SU-DHL-6 (cell line): ENCODE data around the gene CEP128.

Source experiments
- H2AFZ ChIP-seq: fragments of 200-600 bp; sonication (generic); 2 replicates; pipeline ENCODE4 v1.6.1; 2014; ENCODE audit warnings: low read depth, mild to moderate bottlenecking, moderate library complexity, mixed read lengths, antibody characterized with exemption, low read length; ENCODE audit not compliant: severe bottlenecking
- H3F3A ChIP-seq: fragments of 200-600 bp; shearing (Covaris generic); 2 replicates; pipeline ENCODE4 v1.6.0; 2016; ENCODE audit warnings: antibody characterized with exemption, mild to moderate bottlenecking; ENCODE audit not compliant: insufficient read depth
- H3K27ac ChIP-seq: fragments of 200-600 bp; sonication (generic); 2 replicates; pipeline ENCODE4 v1.5.1; 2016; ENCODE audit warnings: low read depth, mild to moderate bottlenecking, low read length, moderate library complexity, mixed read lengths
- H3K27me3 ChIP-seq: fragments of 200-600 bp; sonication (generic), shearing (Covaris generic); 2 replicates; pipeline ENCODE4 v1.6.0; 2014; ENCODE audit warnings: mild to moderate bottlenecking, low read length
- H3K36me3 ChIP-seq: fragments of 200-600 bp; sonication (generic); 2 replicates; pipeline ENCODE4 v1.6.1; 2014; ENCODE audit warnings: mild to moderate bottlenecking, low read length, mixed read lengths
- H3K4me2 ChIP-seq: fragments of 300-600, 200-600 bp; shearing (Covaris generic), sonication (generic); 2 replicates; pipeline ENCODE4 v1.6.0; 2014; ENCODE audit warnings: low read length, low read depth, mild to moderate bottlenecking; ENCODE audit not compliant: poor library complexity, severe bottlenecking
- H3K4me3 ChIP-seq: fragments of 200-600 bp; sonication (generic); 2 replicates; pipeline ENCODE4 v1.5.1; 2014; ENCODE audit warnings: antibody characterized with exemption, low read length, mild to moderate bottlenecking, mixed read lengths; ENCODE audit not compliant: insufficient read depth, poor library complexity, severe bottlenecking
- H3K79me2 ChIP-seq: fragments of 200-600 bp; sonication (generic); 2 replicates; pipeline ENCODE4 v1.6.1; 2014; ENCODE audit warnings: mild to moderate bottlenecking, low read length, moderate library complexity; ENCODE audit not compliant: insufficient read depth
- H3K9ac ChIP-seq: fragments of 200-600 bp; sonication (generic); 2 replicates; pipeline ENCODE4 v1.7.0; 2014; ENCODE audit warnings: mild to moderate bottlenecking, low read length
- H3K9me2 ChIP-seq: fragments of 200-600 bp; sonication (generic); replicated peaks from 2 replicates; pipeline ENCODE4 v1.6.1; 2014; ENCODE audit warnings: low read length; ENCODE audit not compliant: insufficient read depth
- H3K9me3 ChIP-seq: fragments of 200-600 bp; sonication (generic); 2 replicates; pipeline ENCODE4 v1.6.1; 2014; ENCODE audit warnings: low read length, mixed read lengths; ENCODE audit not compliant: insufficient read depth
- H4K20me1 ChIP-seq: fragments of 200-600 bp; sonication (generic); 2 replicates; pipeline ENCODE4 v1.6.1; 2014; ENCODE audit warnings: low read depth, mild to moderate bottlenecking, antibody characterized with exemption, low read length, moderate library complexity, mixed read lengths
- EZH2phosphoT487 ChIP-seq: fragments of 200-600 bp; sonication (generic), shearing (Covaris generic); conservative IDR thresholded peaks from 2 replicates; pipeline ENCODE4 v1.6.1; 2018; ENCODE audit warnings: mild to moderate bottlenecking, antibody characterized with exemption, low read length, moderate library complexity, mixed read lengths
- TF ChIP-seq, protein P1 (sequence below): fragments of 200-600 bp; sonication (generic); IDR thresholded peaks from one replicate; pipeline ENCODE4 v1.5.1; 2017; ENCODE audit warnings: antibody characterized with exemption, mild to moderate bottlenecking, low read length, moderate library complexity; ENCODE audit not compliant: insufficient read depth, poor library complexity, severe bottlenecking

Gene CEP128

DNA sequence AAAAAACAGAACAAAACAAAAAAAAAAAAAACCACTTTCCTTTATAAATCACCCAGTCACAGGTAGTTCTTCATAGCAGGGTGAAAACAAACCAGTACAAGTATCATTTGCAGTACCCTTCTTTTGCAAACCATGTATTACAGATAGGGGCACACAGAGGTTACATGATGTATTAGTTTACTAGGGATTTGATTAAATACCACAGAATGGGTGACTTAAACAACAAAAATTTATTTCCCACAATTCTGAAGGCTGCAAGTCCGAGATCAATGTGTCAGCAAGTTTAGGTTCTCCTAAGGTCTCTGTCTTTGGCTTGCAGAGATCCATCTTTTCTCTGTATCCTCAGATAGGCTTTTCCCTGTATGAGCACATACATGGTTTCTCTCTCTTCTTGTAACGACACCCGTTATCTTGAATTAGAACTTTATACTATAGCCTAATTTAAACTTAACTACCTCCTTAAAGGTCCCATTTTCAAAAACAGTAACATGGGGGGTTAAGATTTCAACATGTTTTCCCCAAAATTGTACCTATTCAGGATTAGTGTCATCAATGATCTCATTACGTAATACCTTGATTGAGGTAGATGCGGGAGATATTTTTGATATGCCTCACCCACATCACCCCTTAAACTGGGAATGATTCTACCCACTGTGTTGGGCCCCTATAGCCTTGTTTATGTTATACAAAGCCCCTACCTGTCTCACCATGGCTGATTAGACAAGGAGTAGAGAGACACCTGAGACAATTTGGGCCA, 3.5 kb upstream of the CEP128 start:
- H4K20me1 ChIP-seq: no peaks in the 10 kb centered on the region
- no peak overlapping the region for H3K4me2 ChIP-seq
- no peak overlapping the region for H3K4me3 ChIP-seq
- H3K9ac ChIP-seq: no peak overlapping the region
- no peaks in the 10 kb centered on the region for H3K27me3 ChIP-seq
- H3K9me2 ChIP-seq: no peaks in the 10 kb centered on the region
- H3F3A ChIP-seq: no peaks in the 10 kb centered on the region
- H3K27ac ChIP-seq: no peak overlapping the region
- peaks cover 7% of the 10 kb centered on the region; the same call in 1 of the 2 replicates for H3K79me2 ChIP-seq
- no peaks in the 10 kb centered on the region for H3K9me3 ChIP-seq
- H3K36me3 ChIP-seq: no peaks in the 10 kb centered on the region
- TF ChIP-seq, protein P1, sequence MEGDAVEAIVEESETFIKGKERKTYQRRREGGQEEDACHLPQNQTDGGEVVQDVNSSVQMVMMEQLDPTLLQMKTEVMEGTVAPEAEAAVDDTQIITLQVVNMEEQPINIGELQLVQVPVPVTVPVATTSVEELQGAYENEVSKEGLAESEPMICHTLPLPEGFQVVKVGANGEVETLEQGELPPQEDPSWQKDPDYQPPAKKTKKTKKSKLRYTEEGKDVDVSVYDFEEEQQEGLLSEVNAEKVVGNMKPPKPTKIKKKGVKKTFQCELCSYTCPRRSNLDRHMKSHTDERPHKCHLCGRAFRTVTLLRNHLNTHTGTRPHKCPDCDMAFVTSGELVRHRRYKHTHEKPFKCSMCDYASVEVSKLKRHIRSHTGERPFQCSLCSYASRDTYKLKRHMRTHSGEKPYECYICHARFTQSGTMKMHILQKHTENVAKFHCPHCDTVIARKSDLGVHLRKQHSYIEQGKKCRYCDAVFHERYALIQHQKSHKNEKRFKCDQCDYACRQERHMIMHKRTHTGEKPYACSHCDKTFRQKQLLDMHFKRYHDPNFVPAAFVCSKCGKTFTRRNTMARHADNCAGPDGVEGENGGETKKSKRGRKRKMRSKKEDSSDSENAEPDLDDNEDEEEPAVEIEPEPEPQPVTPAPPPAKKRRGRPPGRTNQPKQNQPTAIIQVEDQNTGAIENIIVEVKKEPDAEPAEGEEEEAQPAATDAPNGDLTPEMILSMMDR: no peak
- no peak for TF ChIP-seq EZH2phosphoT487
- no peak overlapping the region for H2AFZ ChIP-seq

DNA sequence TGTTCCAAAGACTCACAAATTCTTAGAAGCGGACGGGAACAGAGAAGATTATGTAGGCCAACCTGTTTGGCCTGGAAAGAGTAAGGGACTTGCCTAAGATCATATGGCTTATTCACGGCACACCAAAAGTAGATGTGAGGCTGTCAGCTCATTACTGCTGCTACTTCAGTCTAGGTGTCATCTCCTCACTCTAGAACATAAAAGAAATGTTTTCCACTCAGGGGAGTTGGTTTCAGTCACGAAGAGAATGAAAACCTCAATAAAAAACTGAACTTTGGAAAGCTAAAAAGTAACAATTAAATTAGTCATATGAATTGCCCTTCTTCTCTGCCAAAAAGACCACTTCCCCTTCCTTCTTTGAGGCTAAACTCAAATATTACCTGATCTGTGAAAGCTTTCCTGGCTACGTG, 658 bp upstream of the CEP128 start:
- peak overlapping the region; percentile 91 for H2AFZ ChIP-seq
- no peaks in the 10 kb centered on the region for H3K36me3 ChIP-seq
- peak overlapping the region; percentile 69 for H3K9ac ChIP-seq
- 0 out of 2 replicates have a peak overlapping the region, but pooled peaks have one; percentile 8 for H3K27ac ChIP-seq
- H3K4me2 ChIP-seq: peak overlapping the region; percentile 64
- H3F3A ChIP-seq: no peaks in the 10 kb centered on the region
- no peak for TF ChIP-seq EZH2phosphoT487
- TF ChIP-seq, protein P1: no peak
- no peaks in the 10 kb centered on the region for H3K27me3 ChIP-seq
- peak overlapping the region; percentile 82 for H3K4me3 ChIP-seq
- H3K79me2 ChIP-seq: peaks cover 12% of the 10 kb centered on the region; the same call in 1 of the 2 replicates
- H4K20me1 ChIP-seq: no peaks in the 10 kb centered on the region
- H3K9me2 ChIP-seq: no peaks in the 10 kb centered on the region
- H3K9me3 ChIP-seq: no peaks in the 10 kb centered on the region

GRCh38 chr14:80940146-80940545, 1.4 kb downstream of the CEP128 start:
- no peaks in the 10 kb centered on the region for H3K36me3 ChIP-seq
- H3K79me2 ChIP-seq: peaks cover 12% of the 10 kb centered on the region; the same call in 1 of the 2 replicates
- H3K9me3 ChIP-seq: no peaks in the 10 kb centered on the region
- H2AFZ ChIP-seq: no peak overlapping the region
- TF ChIP-seq, protein P1: no peak
- TF ChIP-seq EZH2phosphoT487: no peak
- H3K27me3 ChIP-seq: no peaks in the 10 kb centered on the region
- no peak overlapping the region for H3K27ac ChIP-seq
- H3K4me3 ChIP-seq: peak overlapping the region; percentile 82
- H3K9me2 ChIP-seq: no peaks in the 10 kb centered on the region
- H3K4me2 ChIP-seq: peak overlapping the region; percentile 64
- H3K9ac ChIP-seq: no peak overlapping the region
- H3F3A ChIP-seq: no peaks in the 10 kb centered on the region
- no peaks in the 10 kb centered on the region for H4K20me1 ChIP-seq
